ENCODE measurements around the gene EPN2.

The EPN2 gene

DNA sequence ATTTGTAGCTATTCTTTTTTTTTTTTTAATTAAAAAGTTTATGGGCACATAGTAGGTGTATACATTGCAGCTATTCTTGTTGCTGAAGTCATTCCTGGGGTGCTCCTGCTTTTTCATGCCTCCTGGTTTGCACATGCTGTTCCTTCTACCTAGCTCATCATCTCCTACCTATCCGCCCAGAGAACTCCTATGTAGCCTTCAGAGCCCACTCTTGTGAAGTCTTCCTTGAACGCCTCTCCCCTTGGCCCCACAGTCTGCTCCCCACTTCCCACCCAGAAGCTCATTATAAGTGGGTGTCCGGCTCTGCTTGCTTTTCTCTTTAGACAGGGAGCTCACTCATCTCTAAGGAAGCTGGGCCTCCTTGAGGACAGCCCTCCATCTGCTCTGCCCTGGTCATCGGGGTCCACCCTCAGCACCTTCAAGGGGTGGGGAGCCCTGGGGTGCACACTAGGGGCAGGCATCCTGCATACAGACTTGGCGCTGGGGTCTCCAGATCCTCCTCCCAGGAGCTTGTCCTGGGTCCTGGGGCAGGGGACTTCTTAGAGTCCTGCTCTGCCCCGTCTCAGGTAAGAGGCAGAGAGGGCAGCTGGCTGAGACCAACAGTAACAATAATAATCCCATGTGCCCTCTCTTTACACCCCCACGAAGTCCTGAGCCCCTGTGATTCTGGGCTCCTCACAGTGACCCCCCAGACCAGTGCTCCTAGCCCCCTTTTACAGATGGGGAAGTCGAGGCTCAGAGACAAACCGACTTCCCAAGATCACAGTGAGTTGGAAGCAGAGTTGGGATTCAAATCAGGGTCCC lies 128.9 kb downstream of the EPN2 start:
- no peak for DNase-seq (ENCODE audit: low read depth)

GRCh38 chr17:19366637-19366972 lies 129.4 kb downstream of the EPN2 start:
- no peak for DNase-seq (ENCODE audit: low read depth)

GRCh38 chr17:19368229-19368628 lies 131.1 kb downstream of the EPN2 start:
- DNase-seq (ENCODE audit: low read depth): no peak

DNA sequence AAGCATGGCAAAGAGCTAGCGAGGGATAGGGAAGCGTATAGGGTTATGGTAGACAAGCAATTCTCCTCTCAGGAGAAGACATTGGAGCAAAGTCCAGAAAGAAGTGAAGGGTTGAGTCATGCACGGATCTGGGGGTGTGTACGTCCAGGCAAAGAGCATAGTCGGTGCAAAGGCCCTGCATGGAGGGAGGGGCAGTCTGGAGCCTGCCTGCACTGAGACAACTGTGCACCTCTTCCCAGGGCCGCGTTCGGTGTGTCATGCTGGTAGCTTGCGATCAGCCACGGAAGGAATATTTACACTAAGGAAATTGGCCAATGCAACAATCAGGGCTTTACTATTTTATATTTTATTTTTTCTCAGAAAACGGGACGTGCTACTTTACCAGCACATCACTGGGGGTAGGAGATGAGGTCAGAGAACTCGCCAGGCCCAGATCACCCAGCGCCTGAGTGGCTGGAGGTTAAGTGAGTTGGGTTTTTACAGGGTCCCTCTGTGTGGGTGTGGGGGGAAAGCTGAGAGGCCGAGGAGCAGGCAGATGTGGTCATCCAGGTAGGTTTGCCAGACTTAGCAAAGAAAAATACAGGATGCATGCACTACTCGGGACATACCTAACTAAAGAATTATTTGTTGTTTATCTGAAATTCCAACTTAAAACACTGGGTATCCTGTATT lies 132.1 kb downstream of the EPN2 start:
- no peak for DNase-seq (ENCODE audit: low read depth)

DNA sequence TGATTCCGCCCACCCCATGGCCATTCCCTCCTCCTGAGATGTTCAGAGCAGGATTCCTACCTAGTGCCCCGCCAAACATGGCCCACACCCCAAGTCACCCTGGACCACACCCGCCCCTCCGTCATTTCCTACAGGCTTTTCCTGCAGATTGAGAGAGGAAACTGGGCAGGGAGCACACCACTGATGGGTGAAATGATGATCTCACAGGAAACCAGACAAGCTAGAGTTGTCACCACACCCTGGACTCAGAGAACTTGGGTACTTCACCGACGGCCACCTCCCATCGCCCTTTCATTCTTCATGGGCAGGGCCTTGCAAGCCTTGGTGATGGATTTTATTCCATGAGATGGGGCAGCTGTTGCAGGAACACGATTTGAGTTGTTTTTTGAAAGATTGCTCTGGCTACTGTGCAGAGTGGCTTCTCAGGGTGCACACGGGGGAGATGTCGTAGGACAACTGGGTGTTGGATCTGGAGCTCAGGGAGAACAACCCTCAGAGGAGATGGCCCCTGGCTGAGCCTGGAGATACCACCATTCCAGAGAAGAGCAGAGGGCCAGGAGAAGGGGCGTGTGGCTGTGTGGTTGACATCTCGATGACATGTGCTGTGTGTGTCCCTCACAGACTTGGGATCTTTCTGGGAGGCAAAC lies 132.8 kb downstream of the EPN2 start:
- no peak for DNase-seq (ENCODE audit: low read depth)

DNA sequence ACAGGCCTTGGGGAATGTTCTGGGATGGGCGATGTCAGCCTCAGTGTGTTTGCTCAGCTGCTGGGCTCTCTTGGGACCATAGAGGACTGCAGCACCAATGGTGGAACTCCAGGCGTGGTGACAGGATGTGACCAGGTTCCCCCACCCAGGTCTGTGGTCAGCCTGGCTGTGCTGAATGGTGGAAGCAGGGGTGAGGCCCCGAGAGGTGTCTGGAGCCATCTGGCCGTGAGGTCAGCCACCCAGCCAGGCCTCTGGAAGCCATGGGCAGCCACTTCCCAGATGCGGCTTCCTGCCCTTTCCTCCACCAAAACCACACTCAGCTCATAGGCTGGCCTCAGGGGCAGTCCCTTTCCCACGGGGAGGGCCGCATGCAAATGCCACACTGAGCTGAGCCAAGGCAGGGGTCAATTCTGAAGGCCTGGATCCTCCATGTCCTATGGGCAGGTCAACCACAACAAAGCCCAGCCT lies 133.4 kb downstream of the EPN2 start:
- DNase-seq (ENCODE audit: low read depth): no peak

GRCh38 chr17:19371259-19372010 lies 134.3 kb downstream of the EPN2 start:
- DNase-seq (ENCODE audit: low read depth): no peak

GRCh38 chr17:19372011-19372370 lies 134.8 kb downstream of the EPN2 start:
- no peak for DNase-seq (ENCODE audit: low read depth)

- no peak for DNase-seq (ENCODE audit: low read depth)
Measured at GRCh38 chr17:19372439-19372838, 135.3 kb downstream of the EPN2 start.

DNA sequence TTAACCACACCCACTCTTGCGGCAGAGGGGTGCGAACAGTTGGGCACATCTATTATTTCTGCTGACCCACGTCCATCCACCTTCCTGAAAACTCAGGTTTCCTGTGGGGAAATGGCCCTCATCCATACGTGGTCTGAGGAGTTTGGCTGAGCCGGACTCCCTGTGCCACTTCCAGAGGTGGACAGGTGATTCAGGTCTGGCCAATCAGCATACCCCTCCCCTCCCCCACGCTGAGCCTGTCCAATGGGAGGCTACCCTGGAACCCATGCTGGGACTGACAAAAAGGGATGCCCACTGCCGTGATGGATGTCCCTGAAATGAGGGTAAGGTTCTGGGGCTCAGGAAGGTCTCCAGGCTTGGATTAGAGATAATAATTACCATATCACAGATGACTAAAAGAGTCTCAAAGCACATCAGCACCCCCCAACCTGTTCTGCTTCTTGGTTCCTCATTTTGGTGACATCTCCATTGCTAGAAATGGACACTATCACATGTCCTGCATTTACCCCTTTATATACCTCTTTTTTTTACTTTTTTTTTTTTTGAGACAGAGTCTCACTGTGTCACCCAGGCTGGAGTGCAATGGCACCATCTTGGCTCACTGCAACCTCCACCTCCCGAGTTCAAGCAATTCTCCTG lies 135.8 kb downstream of the EPN2 start:
- DNase-seq (ENCODE audit: low read depth): no peak

DNA sequence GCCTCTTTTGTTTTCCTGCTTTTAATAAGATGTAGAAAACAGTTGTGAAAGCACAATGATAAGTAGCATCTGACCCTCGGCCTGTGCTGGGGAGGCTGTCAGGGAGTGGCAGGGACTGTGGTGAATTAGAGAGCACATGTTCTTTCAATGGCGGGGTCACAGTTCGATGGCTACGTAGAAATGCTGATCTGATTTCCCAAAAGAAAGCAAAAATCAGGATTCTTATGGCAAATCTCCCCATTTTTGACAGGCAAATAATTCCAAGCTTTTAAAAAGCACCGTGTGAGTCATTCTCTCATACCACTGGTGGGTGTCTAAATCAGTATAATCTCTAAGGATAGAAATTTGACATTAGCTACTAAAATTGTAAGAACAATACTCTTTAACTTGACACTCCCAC lies 137.0 kb downstream of the EPN2 start:
- DNase-seq (ENCODE audit: low read depth): no peak

GRCh38 chr17:19375732-19376131 lies 138.6 kb downstream of the EPN2 start:
- DNase-seq (ENCODE audit: low read depth): no peak

DNA sequence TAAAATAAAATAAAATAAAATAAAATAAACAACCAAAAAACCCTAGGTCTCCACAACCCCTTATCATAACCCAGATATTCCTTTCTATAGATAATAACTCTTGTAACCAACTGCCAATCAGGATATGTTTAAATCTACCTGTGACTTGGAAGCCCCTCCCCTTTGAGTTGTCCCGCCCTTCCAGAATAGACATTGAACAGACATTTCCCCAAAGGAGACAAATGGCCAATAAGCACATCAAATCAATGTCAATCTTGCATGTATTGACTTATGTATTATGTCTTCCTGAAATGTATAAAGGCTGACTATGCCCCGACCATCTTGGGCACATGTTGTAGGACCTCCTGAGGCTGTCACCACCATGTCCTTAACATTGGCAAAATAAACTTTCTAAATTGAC lies 139.6 kb downstream of the EPN2 start:
- DNase-seq (ENCODE audit: low read depth): no peak

DNA sequence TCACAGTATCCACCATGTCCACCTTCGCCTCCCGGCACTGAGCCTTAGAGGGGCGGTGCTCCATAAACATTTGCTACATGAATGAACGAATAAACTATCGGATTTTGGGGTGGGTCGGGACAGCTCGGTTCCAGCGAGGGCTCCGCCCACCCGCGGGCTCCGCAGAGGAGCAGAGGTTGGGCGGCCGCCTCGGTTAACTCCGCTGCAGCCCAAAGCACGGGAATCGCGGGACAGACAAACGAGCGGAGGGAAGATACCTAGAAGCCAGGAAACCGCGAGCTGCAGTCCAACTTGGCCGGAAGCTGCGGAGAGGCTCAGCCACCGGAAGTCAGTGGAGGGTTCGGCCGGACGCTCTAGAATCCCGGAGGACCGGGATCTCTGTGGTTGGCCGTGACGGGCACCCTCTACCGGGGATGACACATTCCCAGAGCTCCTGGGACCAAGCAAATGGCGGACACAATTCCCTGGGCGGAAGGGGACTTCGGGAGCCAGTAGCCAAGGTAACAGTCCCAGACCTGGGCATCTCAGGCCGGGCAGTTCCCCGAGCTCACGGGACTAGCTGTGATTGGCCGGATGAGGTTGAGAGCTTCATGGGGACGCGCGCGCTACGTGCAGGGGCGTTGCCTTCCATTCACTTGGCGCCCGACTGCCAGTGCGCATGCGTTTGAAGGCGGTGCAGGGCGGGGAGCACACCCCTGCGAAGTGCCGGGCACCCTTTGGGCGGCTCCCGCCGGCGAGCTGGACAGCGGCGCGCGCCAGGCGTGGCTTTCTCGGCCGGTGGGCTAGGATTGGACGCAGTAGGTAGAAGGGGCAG lies 140.6 kb downstream of the EPN2 start:
- peak; percentile 91 for DNase-seq (ENCODE audit: low read depth)

DNA sequence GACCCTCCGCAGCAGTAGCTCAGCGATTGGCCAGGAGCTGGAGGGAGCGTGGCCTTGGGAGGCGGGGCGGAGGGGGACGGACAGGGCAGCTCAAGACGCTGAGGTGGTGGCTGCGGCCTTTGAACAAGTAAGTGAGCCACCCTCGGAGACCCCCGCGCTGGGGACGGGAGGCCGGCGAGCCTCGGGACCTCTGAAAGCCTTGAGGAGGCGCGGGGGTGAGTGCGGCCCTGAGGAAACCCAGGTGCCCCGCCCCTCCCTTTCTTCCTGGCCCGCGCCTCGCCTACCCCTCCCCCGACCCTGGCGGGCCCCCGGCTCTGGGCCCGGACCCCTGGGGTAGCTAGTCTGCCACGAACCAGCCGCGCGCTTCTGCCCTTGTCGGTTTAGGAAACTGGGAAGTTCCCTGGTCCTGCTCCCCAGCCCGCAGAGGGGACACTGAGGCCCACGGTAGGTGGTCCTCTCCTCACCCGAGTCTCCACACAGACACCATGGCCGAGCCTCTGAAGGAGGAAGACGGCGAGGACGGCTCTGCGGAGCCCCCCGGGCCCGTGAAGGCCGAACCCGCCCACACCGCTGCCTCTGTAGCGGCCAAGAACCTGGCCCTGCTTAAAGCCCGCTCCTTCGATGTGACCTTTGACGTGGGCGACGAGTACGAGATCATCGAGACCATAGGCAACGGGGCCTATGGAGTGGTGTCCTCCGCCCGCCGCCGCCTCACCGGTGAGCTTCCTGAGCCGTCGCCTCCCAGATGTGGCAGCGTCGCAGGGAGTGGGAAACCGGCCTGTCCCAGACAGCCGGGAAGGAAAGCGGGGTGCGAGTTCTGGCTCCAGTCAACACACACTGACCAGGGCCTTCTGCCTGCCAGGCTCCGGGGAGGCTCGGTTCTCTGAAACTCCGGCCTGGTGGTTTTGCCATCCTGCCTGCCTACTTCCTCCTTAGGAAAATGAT lies 141.5 kb downstream of the EPN2 start, which contains the start of gene MAPK7:
Gene MAPK7, plus strand, starts transcription at position 83 of the 945 bp plus-strand sequence. Its CDS starts 403 bp downstream, at position 486.
- DNase-seq (ENCODE audit: low read depth): no peak

DNA sequence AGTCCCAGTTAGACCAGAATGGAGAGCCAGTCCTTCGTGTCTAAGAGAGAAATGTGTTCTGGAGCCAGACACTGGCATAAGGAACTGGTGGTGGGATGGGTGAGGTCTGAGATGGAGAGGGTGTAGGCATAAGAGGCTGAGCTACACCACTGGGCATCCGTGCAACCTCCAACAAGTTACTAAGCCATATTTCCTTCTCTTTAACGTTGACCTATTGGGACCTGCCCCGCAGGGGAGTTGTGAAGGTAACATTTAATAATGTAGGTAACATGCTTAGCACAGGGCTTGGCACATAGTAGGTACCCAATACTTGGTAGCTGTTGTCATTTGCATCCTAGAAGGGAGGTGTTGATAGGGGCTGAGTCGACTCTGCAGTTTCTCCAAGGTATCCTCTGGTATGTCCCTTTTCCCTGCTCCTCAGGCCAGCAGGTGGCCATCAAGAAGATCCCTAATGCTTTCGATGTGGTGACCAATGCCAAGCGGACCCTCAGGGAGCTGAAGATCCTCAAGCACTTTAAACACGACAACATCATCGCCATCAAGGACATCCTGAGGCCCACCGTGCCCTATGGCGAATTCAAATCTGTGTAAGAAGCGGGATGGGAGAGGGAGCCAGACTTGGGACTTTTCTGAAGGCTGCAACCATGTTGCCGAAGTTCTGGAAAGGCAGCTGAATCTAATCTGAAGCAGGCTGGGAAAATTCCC lies 142.3 kb downstream of the EPN2 start:
- no peak for DNase-seq (ENCODE audit: low read depth)

DNA sequence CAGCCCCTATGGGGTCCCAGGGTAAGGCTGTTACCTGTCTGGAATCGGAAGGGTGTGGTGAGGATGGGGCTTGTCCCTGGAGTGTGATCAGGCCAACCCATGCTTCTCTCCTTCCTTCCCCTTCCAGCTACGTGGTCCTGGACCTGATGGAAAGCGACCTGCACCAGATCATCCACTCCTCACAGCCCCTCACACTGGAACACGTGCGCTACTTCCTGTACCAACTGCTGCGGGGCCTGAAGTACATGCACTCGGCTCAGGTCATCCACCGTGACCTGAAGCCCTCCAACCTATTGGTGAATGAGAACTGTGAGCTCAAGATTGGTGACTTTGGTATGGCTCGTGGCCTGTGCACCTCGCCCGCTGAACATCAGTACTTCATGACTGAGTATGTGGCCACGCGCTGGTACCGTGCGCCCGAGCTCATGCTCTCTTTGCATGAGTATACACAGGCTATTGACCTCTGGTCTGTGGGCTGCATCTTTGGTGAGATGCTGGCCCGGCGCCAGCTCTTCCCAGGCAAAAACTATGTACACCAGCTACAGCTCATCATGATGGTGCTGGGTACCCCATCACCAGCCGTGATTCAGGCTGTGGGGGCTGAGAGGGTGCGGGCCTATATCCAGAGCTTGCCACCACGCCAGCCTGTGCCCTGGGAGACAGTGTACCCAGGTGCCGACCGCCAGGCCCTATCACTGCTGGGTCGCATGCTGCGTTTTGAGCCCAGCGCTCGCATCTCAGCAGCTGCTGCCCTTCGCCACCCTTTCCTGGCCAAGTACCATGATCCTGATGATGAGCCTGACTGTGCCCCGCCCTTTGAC lies 143.5 kb downstream of the EPN2 start:
- no peak for DNase-seq (ENCODE audit: low read depth)

- no peak for DNase-seq (ENCODE audit: low read depth)
Measured at GRCh38 chr17:19381361-19381740, 144.2 kb downstream of the EPN2 start.

All from activated T-helper 1 cell treated with Interleukin-2 at 50 U/mL for 16 hours (primary cell).